Prostate gland (tissue), 2 donors: ENCODE results near the gene SIRT4.

Source experiments
- CTCF ChIP-seq, 4 experiments: fragments of 200-600 bp in 2 of 4; fragments of 450-650 bp in 2 of 4; sonication (generic) in 2 of 4; IDR thresholded peaks; 1 replicate in 3 of 4; 2 replicates in 1 of 4; pipeline ENCODE4 v1.5.1; 2016 to 2019; ENCODE audit warnings: antibody characterized with exemption in 4 of 4, mild to moderate bottlenecking in 2 of 4, moderate library complexity in 2 of 4
- POLR2AphosphoS5 ChIP-seq: sonication (generic); formaldehyde crosslinking; IDR thresholded peaks from one replicate; pipeline ENCODE4 v1.6.1; 2017; ENCODE audit warnings: antibody characterized with exemption

DNA sequence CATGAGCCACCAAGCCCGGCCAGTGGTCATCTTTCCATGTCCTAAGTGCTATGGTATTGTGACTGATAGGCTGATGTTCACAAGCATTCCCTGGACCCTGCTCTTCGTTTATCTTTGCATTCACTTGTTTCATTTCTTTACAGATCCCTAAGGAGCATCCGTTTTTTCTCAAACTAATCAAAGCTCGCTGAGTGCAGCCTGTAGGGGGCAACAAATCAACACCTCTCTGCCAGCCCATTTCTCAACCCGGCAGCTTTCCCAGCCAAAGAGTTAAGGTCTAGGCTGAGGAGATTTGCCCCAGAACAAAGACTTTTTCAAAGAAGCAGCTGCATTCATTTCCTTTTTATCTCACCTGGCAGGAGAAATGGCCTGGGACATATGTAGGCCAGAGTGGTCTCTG lies 12.1 kb downstream of the SIRT4 start:
- no peak for TF ChIP-seq CTCF (IDR thresholded peaks at IDR 0.05)
- no peak for TF ChIP-seq POLR2AphosphoS5
